Mucosa of rectum (tissue), 2 donors: ENCODE measurements around the gene C1orf116.

Experiments used
- H3K27ac ChIP-seq, 2 donors: one replicate each; pipeline ENCODE4 v1.7.0; 2013; ENCODE audit warnings: inconsistent platforms in 2 of 2, low read depth in 2 of 2, low read length in 2 of 2
- H3K27me3 ChIP-seq, 2 donors: one replicate each; pipeline ENCODE4 v1.7.0; 2013; ENCODE audit warnings: low read length in 2 of 2; ENCODE audit not compliant: control insufficient read depth in 2 of 2, insufficient read depth in 2 of 2
- H3K36me3 ChIP-seq, 2 donors: one replicate each; pipeline ENCODE4 v1.7.0; 2013; ENCODE audit warnings: low read length in 2 of 2; ENCODE audit not compliant: control insufficient read depth in 2 of 2, insufficient read depth in 2 of 2
- H3K4me1 ChIP-seq, 2 donors: one replicate each; pipeline ENCODE4 v1.7.0; 2013; ENCODE audit warnings: low read length in 2 of 2, mild to moderate bottlenecking in 1 of 2; ENCODE audit not compliant: control insufficient read depth in 2 of 2, insufficient read depth in 2 of 2
- H3K4me3 ChIP-seq, 2 donors: one replicate each; pipeline ENCODE4 v1.7.0; 2013; ENCODE audit warnings: low read length in 2 of 2
- H3K9ac ChIP-seq, 2 donors: one replicate each; pipeline ENCODE4 v1.7.0; 2013; ENCODE audit warnings: low read length in 2 of 2, low read depth in 1 of 2, mild to moderate bottlenecking in 1 of 2
- H3K9me3 ChIP-seq, 2 donors: one replicate each; pipeline ENCODE4 v1.7.0; 2013; ENCODE audit warnings: low read length in 2 of 2; ENCODE audit not compliant: control insufficient read depth in 2 of 2
- donor health status: healthy.
- donor health status: Normal muscosa, but diverticular disease.

Gene C1orf116

GRCh38 chr1:207072233-207072632 is 39.7 kb upstream of the C1orf116 start:
- H3K4me1 ChIP-seq, result peaks cover 3 to 15% of the 10 kb centered on the region in 2 donors
- H3K27ac ChIP-seq, result no peak overlapping the region
- H3K36me3 ChIP-seq, result peaks cover 52 to 67% of the 10 kb centered on the region in 2 donors
- H3K4me3 ChIP-seq, result no peak overlapping the region
- no peak overlapping the region for H3K9ac ChIP-seq
- no peaks in the 10 kb centered on the region for H3K27me3 ChIP-seq
- H3K9me3 ChIP-seq, result no peaks in the 10 kb centered on the region

- Histone ChIP-seq H3K4me3 (no peak overlapping the region), H3K27ac (no peak overlapping the region), H3K9me3 (no peaks in the 10 kb centered on the region), H3K36me3 (peaks cover 52 to 64% of the 10 kb centered on the region in 2 donors), H3K9ac (no peak overlapping the region), H3K4me1 (peaks cover 8 to 23% of the 10 kb centered on the region in 2 donors), H3K27me3 (no peaks in the 10 kb centered on the region)
Observed at GRCh38 chr1:207071426-207071825, 38.9 kb upstream of the C1orf116 start.

GRCh38 chr1:207070811-207071210 is 38.3 kb upstream of the C1orf116 start:
- no peaks in the 10 kb centered on the region for H3K9me3 ChIP-seq
- H3K36me3 ChIP-seq, result peaks cover 56 to 63% of the 10 kb centered on the region in 2 donors
- no peak overlapping the region for H3K4me3 ChIP-seq
- no peaks in the 10 kb centered on the region for H3K27me3 ChIP-seq
- H3K9ac ChIP-seq, result no peak overlapping the region
- peaks cover 8 to 29% of the 10 kb centered on the region in 2 donors for H3K4me1 ChIP-seq
- H3K27ac ChIP-seq, result no peak overlapping the region

- H3K27ac ChIP-seq, result no peak overlapping the region
Observed at GRCh38 chr1:207069858-207070506, 37.4 kb upstream of the C1orf116 start.

GRCh38 chr1:207069061-207069460 is 36.5 kb upstream of the C1orf116 start:
- Histone ChIP-seq H3K27me3 (no peaks in the 10 kb centered on the region), H3K27ac (no peak overlapping the region), H3K9me3 (no peaks in the 10 kb centered on the region), H3K4me3 (no peak overlapping the region), H3K9ac (no peak overlapping the region), H3K36me3 (peaks cover 53 to 67% of the 10 kb centered on the region in 2 donors), H3K4me1 (peaks cover 8 to 35% of the 10 kb centered on the region in 2 donors)

More at GRCh38 chr1:207069858-207070506, 37.4 kb upstream of the C1orf116 start:
- H3K4me1 ChIP-seq, result peaks cover 8 to 32% of the 10 kb centered on the region in 2 donors
- H3K9ac ChIP-seq, result no peak overlapping the region
- no peaks in the 10 kb centered on the region for H3K27me3 ChIP-seq
- H3K9me3 ChIP-seq, result no peaks in the 10 kb centered on the region
- H3K36me3 ChIP-seq, result peaks cover 56 to 64% of the 10 kb centered on the region in 2 donors
- no peak overlapping the region for H3K4me3 ChIP-seq

- Histone ChIP-seq H3K4me3 (peak overlapping the region; percentile 52 to 64), H3K9ac (peak overlapping the region; percentile 34 to 64), H3K4me1 (peaks cover 8 to 36% of the 10 kb centered on the region in 2 donors), H3K27ac (peak overlapping the region; percentile 92 to 94), H3K36me3 (peaks cover 62 to 73% of the 10 kb centered on the region in 2 donors), H3K27me3 (no peaks in the 10 kb centered on the region), H3K9me3 (no peaks in the 10 kb centered on the region)
Observed at GRCh38 chr1:207067665-207068064, 35.1 kb upstream of the C1orf116 start.

GRCh38 chr1:207067185-207067584 is 34.6 kb upstream of the C1orf116 start:
- Histone ChIP-seq H3K36me3 (peaks cover 62 to 74% of the 10 kb centered on the region in 2 donors), H3K9ac (peak overlapping the region; percentile 34 to 64), H3K4me3 (peak overlapping the region; percentile 52 to 64), H3K27me3 (no peaks in the 10 kb centered on the region), H3K4me1 (peaks cover 8 to 36% of the 10 kb centered on the region in 2 donors), H3K9me3 (no peaks in the 10 kb centered on the region), H3K27ac (peak overlapping the region; percentile 92 to 94)

GRCh38 chr1:207064561-207064960 is 32.0 kb upstream of the C1orf116 start:
- H3K27ac ChIP-seq, result peak overlapping the region; percentile 44 to 53
- H3K9ac ChIP-seq, result no peak overlapping the region

GRCh38 chr1:207063014-207063413 is 30.5 kb upstream of the C1orf116 start:
- no peak overlapping the region for H3K27ac ChIP-seq
- no peaks in the 10 kb centered on the region for H3K9me3 ChIP-seq
- H3K4me3 ChIP-seq, result no peak overlapping the region
- H3K36me3 ChIP-seq, result peaks cover 50 to 54% of the 10 kb centered on the region in 2 donors
- peaks cover 5 to 26% of the 10 kb centered on the region in 2 donors for H3K4me1 ChIP-seq
- H3K27me3 ChIP-seq, result no peaks in the 10 kb centered on the region
- H3K9ac ChIP-seq, result no peak overlapping the region

More at GRCh38 chr1:207064561-207064960, 32.0 kb upstream of the C1orf116 start:
- Histone ChIP-seq H3K4me1 (peaks cover 8 to 36% of the 10 kb centered on the region in 2 donors), H3K4me3 (no peak overlapping the region), H3K27me3 (no peaks in the 10 kb centered on the region), H3K36me3 (peaks cover 52 to 62% of the 10 kb centered on the region in 2 donors), H3K9me3 (no peaks in the 10 kb centered on the region)

- peaks cover 4 to 20% of the 10 kb centered on the region in 2 donors for H3K4me1 ChIP-seq
- no peaks in the 10 kb centered on the region for H3K9me3 ChIP-seq
- H3K9ac ChIP-seq, result no peak overlapping the region
- H3K36me3 ChIP-seq, result peaks cover 44 to 54% of the 10 kb centered on the region in 2 donors
- no peak overlapping the region for H3K4me3 ChIP-seq
- H3K27me3 ChIP-seq, result no peaks in the 10 kb centered on the region
- H3K27ac ChIP-seq, result no peak overlapping the region
Observed at GRCh38 chr1:207062058-207062457, 29.5 kb upstream of the C1orf116 start.
